Activated B cell treated with CpG ODN at 0.5 μM for 24 hours (primary cell): Measurements from ENCODE around the gene KRT14. TPM values are rescaled to one million over a fixed set of nuclear protein-coding genes. Genes with fewer than 3 reads are reported as not detected.
"Not testable (repeated sequence)": the region's sequence is repeated elsewhere in the genome, so short reads cannot be mapped to it uniquely, and the experiment has no call there.

ENCODE experiments used
- ATAC-seq: fragments of 200-7000 bp; cut with Tn5 transposase; one replicate; pipeline ENCODE4 v1.10.0; 2021; ENCODE audit warnings: low read depth, mild to moderate bottlenecking, moderate library complexity
- CTCF ChIA-PET: fragments of 350-600 bp; sonication (Branson Sonifier 250); formaldehyde crosslinking; loops from one replicate; lab custom pipeline; 2021; ENCODE audit warnings: antibody characterized with exemption; lab: Charles Lee
- POLR2A ChIA-PET: fragments of 350-600 bp; sonication (Branson Sonifier 250); formaldehyde crosslinking; loops from one replicate; lab custom pipeline; 2021; ENCODE audit warnings: antibody characterized with exemption; lab: Charles Lee
- DNase-seq: peaks from one replicate; pipeline ENCODE4 v3.0.0; 2022
- H3K27ac Mint-ChIP-seq: one replicate; pipeline ENCODE4 v1.8.0; 2020; ENCODE audit warnings: mixed read lengths
- H3K27me3 Mint-ChIP-seq: one replicate; pipeline ENCODE4 v1.8.0; 2021; ENCODE audit warnings: mixed read lengths
- H3K36me3 Mint-ChIP-seq: one replicate; pipeline ENCODE4 v1.8.0; 2021; ENCODE audit warnings: low read depth, mixed read lengths
- H3K4me1 Mint-ChIP-seq: one replicate; pipeline ENCODE4 v1.8.0; 2021; ENCODE audit warnings: mixed read lengths
- H3K4me3 Mint-ChIP-seq: one replicate; pipeline ENCODE4 v1.8.0; 2020; ENCODE audit warnings: mild to moderate bottlenecking, mixed read lengths
- H3K9me3 Mint-ChIP-seq: one replicate; pipeline ENCODE4 v1.8.0; 2020; ENCODE audit warnings: mixed read lengths
- CTCF ChIP-seq: fragments of 200-600 bp; IDR thresholded peaks from one replicate; pipeline ENCODE4 v1.8.0; 2022; ENCODE audit warnings: antibody characterized with exemption, mild to moderate bottlenecking
- intact Hi-C: fragments of 100-400 bp; cut with micrococcal nuclease; formaldehyde crosslinking; loops from one replicate; pipeline ENCODE4 v1.15.1; 2024
- total RNA-seq: library from RNA; stranded (reverse); gene quantifications from 2 replicates; pipeline ENCODE4 v1.2.3, GENCODE V29; 2022

KRT14 gene
- total RNA-seq, 1 donor from 2014 or later, result not detected

DNA sequence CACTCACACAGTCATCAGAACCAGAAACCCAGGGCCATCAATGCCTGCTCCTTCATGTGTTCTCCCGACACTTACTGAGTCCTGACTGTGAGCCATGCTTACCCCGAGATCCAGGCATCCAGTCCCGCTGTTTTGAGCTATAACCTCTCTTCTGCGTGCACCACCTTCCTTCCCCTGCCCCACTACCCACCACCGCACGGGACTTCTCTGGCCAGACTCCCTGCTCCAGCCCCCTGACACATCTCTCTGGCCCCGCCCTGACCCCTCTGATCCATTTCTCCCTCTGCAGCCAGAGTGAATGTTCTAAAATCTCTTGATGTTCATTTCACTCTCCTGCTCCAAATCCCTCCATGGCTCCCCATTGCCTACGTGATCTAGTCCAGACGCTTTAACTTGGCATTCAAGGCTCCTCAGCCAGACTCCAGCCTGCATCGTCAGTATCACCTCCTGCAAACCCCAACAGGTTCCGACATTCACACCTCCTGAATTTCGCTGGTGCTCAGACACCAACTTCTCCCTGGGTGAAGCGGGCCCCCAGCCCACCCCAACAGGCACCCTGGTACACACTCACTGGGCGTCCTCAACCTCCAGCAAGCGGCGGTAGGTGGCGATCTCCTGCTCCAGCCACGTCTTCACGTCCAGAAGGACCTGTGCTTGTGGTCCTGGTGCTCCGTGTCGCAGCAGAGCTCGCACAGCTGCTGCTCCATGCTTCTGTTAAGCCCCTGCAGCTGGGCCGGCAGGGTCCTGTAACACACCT, 40.8 kb upstream of the KRT14 start:
- intact Hi-C loops, result no loop called here
- no peak overlapping the region for H3K27ac Mint-ChIP-seq
- H3K9me3 Mint-ChIP-seq, result no peaks in the 10 kb centered on the region
- no peaks in the 10 kb centered on the region for H3K36me3 Mint-ChIP-seq
- no peak for TF ChIP-seq CTCF
- CTCF ChIA-PET, result no interaction called here
- no peak overlapping the region for H3K4me3 Mint-ChIP-seq
- no peak for DNase-seq
- POLR2A ChIA-PET, result no interaction called here
- H3K27me3 Mint-ChIP-seq, result peaks cover 13% of the 10 kb centered on the region
- ATAC-seq, result no peak
- H3K4me1 Mint-ChIP-seq, result no peaks in the 10 kb centered on the region

- H3K4me3 Mint-ChIP-seq, intact Hi-C loops, H3K36me3 Mint-ChIP-seq, H3K9me3 Mint-ChIP-seq, H3K27ac Mint-ChIP-seq, H3K4me1 Mint-ChIP-seq, ATAC-seq, CTCF ChIA-PET, DNase-seq, POLR2A ChIA-PET: not testable (repeated sequence)
- peaks cover 13% of the 10 kb centered on the region for H3K27me3 Mint-ChIP-seq
Observed at GRCh38 chr17:41626914-41627295, 40.2 kb upstream of the KRT14 start.

- ATAC-seq, intact Hi-C loops, POLR2A ChIA-PET, H3K4me1 Mint-ChIP-seq, H3K9me3 Mint-ChIP-seq, H3K4me3 Mint-ChIP-seq, CTCF ChIA-PET, H3K27ac Mint-ChIP-seq, H3K36me3 Mint-ChIP-seq, DNase-seq: not testable (repeated sequence)
- peaks cover 17% of the 10 kb centered on the region for H3K27me3 Mint-ChIP-seq
Observed at GRCh38 chr17:41626028-41626913, 39.6 kb upstream of the KRT14 start.

DNA sequence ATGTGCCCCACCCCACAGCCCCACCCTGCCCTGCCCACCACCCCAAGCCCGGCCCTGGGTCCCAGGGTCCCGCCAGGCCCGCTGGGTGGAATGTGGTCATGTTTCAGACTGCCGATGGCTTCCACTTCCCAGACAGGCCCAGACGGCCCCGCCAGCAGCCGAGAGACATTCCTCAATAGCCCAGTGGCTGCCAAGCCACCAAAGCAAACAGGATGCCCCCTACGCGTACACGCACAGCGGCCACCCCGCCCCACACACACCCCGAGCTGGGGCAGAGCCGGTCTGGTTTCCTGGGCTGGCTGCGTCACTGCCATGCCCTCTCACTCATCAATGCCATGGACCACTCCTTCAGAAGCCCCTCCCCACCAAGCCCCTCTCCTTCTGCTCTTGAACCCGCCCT, 38.9 kb upstream of the KRT14 start:
- no peak for TF ChIP-seq CTCF
- ChIA-PET CTCF (no interaction called here), POLR2A (no interaction called here)
- H3K27me3 Mint-ChIP-seq, result peaks cover 17% of the 10 kb centered on the region
- ATAC-seq (no peak), DNase-seq (no peak)
- no peak overlapping the region for H3K27ac Mint-ChIP-seq
- no peaks in the 10 kb centered on the region for H3K36me3 Mint-ChIP-seq
- intact Hi-C loops, result no loop called here
- no peak overlapping the region for H3K4me3 Mint-ChIP-seq
- H3K4me1 Mint-ChIP-seq, result no peaks in the 10 kb centered on the region
- no peaks in the 10 kb centered on the region for H3K9me3 Mint-ChIP-seq

DNA sequence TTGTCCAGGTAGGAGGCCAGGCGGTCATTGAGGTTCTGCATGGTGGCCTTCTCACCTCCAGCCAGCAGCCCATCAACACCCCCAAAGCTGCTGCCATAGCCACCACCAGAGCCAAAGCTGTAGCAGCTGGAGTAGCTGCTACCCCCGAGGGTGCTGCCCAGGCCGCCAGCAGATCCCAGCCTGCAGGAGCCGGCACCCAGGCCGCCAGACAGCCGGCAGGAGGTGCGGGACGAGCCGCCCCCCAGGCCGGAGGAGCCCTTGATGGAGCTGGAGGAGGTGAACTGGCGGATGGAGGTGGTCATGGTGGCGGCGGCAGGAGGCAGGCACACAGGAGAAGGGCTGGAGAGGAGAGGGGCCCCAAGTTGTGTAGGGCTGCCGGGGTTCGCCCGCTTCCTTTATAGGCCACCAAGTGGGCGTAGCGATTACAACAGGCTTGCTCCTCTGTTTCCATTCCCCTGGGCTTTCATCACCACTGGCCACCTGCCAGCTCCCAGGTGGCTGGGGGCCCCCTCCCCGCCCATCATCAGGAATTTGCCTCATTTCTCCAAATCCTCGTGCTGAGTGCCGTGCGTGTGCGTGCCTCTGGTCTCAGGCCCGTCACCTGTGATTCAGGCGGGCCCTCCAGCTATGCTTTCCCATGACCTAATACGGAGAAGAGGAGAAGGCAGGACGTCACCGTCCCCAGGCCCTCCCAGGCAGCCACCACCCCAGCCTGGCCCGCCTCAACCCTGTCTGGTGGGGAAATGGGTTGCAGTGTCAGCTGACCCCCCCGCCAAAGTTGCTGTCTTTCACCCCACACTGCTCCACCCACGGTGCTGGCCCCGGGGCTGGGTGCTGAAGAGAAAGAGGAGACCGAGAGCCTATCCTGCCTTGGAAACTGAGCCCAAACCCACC, 37.8 kb upstream of the KRT14 start, which contains the start of gene KRT17:
Gene KRT17, minus strand, starts transcription at position 368 of the 894 bp plus-strand sequence. Its CDS starts 66 bp downstream, at position 302.
- CTCF ChIA-PET, result no interaction called here
- Mint-ChIP-seq H3K36me3 (no peaks in the 10 kb centered on the region), H3K4me3 (no peak within 1 kb of the TSS), H3K9me3 (no peaks in the 10 kb centered on the region), H3K27me3 (peaks cover 20% of the 10 kb centered on the region), H3K27ac (no peak within 1 kb of the TSS), H3K4me1 (no peaks in the 10 kb centered on the region)
- ATAC-seq, result no peak
- intact Hi-C loops, result no loop called here
- no peak for TF ChIP-seq CTCF
- DNase-seq, result no peak
- POLR2A ChIA-PET, result no interaction called here

- intact Hi-C loops, H3K4me3 Mint-ChIP-seq, H3K9me3 Mint-ChIP-seq, H3K36me3 Mint-ChIP-seq, ATAC-seq, H3K4me1 Mint-ChIP-seq, CTCF ChIA-PET, POLR2A ChIA-PET, H3K27ac Mint-ChIP-seq: not testable (repeated sequence)
- H3K27me3 Mint-ChIP-seq, result peaks cover 20% of the 10 kb centered on the region
- DNase-seq, result peak; percentile 3
Observed at GRCh38 chr17:41623184-41623861, 36.6 kb upstream of the KRT14 start.

DNA sequence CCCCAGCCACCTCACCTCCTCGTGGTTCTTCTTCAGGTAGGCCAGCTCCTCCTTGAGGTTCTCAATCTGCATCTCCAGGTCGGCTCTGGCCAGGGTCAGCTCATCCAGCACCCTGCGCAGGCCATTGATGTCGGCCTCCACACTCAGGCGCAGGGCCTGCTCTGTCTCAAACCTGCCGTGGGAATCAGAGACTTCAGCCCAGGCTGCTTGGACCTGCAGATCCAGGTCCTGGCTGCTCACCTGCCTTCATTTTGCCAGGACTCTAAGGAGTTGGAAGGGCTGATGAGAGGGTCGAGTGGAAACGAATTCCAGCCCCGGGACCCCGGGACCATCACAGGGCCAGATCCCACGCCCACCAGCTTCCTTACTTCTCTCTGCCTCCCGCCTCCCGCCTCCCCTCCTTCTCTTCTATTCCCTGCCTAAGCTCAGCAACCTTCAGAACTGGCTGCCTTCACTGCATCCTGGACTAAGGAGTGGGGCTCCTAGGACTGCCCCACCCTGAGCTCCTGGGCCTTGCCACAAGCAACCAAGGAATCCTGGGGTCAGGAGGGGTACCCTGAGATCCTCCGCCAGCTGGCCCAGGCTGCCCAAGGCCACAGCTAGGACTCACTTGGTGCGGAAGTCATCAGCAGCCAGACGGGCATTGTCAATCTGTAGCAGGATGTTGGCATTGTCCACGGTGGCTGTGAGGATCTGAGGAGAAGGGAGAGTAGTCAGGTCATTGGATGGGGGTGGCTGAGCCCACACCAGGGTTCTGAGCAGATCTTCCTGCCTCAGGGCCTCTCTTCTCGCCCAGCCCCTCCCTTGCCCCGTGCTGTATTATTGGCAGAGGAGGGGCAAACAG, 35.9 kb upstream of the KRT14 start:
- H3K27ac Mint-ChIP-seq, POLR2A ChIA-PET, intact Hi-C loops, H3K9me3 Mint-ChIP-seq, ATAC-seq, H3K4me1 Mint-ChIP-seq, H3K36me3 Mint-ChIP-seq, CTCF ChIA-PET, H3K4me3 Mint-ChIP-seq: not testable (repeated sequence)
- peak; percentile 4 for DNase-seq
- peaks cover 19% of the 10 kb centered on the region for H3K27me3 Mint-ChIP-seq
